Uterus (tissue), 4 donors: ENCODE measurements around the gene SHISAL1. TPM values are rescaled to one million over a fixed set of nuclear protein-coding genes. Genes with fewer than 3 reads are reported as not detected.
A peak's percentile ranks its signal among the peaks of the same experiment; 100 is the strongest.

ENCODE experiments used
- DNase-seq, 2 donors: peaks; one replicate each; pipeline ENCODE4 v3.0.0-alpha.2; 2019 to 2020
- H3K27ac ChIP-seq, 2 donors: fragments of 200-600 bp; sonication (generic); 1 replicate in 1 of 2; 2 replicates in 1 of 2; pipeline ENCODE4 v1.5.1; 2016 to 2018
- H3K27me3 ChIP-seq, 2 donors: fragments of 200-600 bp; sonication (generic); one replicate each; pipeline ENCODE4 v1.5.1; 2018 to 2019; ENCODE audit warnings: control low read depth in 1 of 2
- H3K36me3 ChIP-seq, 2 donors: fragments of 200-600 bp; sonication (generic); one replicate each; pipeline ENCODE4 v1.5.1; 2019; ENCODE audit warnings: control low read depth in 1 of 2
- H3K4me1 ChIP-seq, 2 donors: fragments of 200-600 bp; sonication (generic); one replicate each; pipeline ENCODE4 v1.5.1; 2018 to 2019; ENCODE audit warnings: control low read depth in 1 of 2
- H3K4me3 ChIP-seq, 2 donors: fragments of 200-600 bp; sonication (generic); 1 replicate in 1 of 2; 2 replicates in 1 of 2; pipeline ENCODE4 v1.5.1; 2018 to 2019; ENCODE audit warnings: mild to moderate bottlenecking in 1 of 2
- H3K9me3 ChIP-seq, 2 donors: fragments of 200-600 bp; sonication (generic); one replicate each; pipeline ENCODE4 v1.5.1; 2019; ENCODE audit warnings: control low read depth in 1 of 2
- POLR2A ChIP-seq, 2 donors: fragments of 450-650 bp; IDR thresholded peaks; one replicate each; pipeline ENCODE4 v1.6.1; 2016; ENCODE audit warnings: antibody characterized with exemption in 2 of 2, mild to moderate bottlenecking in 1 of 2, moderate library complexity in 1 of 2
- intact Hi-C: fragments of 100-400 bp; cut with DNase I; formaldehyde crosslinking; loops from one replicate; pipeline ENCODE4 v1.15.1; 2023; ENCODE audit warnings: low total_unique reads
- total RNA-seq, 4 donors: library from RNA; depleted of rRNA in 3 of 4; stranded (reverse); fragments of >200 nt in 3 of 4; gene quantifications; one replicate each; pipeline versions ENCODE4 v1.1.0 to v1.2.4, GENCODE V29; 2014 to 2023
- TF ChIP-seq, protein P1 (sequence below), 4 experiments: fragments of 200-600 bp in 2 of 4; fragments of 450-650 bp in 2 of 4; sonication (generic) in 2 of 4; IDR thresholded peaks; one replicate each; pipeline ENCODE4 v1.5.1; 2016 to 2019; ENCODE audit warnings: antibody characterized with exemption in 4 of 4, mild to moderate bottlenecking in 2 of 4, moderate library complexity in 1 of 4
- donor health status: DM: yes; HTN: yes; CAD: no.

SHISAL1 gene
- total RNA-seq, 4 donors from 2014 or later, result 4.7 to 44.2 (median 22.9) TPM

DNA sequence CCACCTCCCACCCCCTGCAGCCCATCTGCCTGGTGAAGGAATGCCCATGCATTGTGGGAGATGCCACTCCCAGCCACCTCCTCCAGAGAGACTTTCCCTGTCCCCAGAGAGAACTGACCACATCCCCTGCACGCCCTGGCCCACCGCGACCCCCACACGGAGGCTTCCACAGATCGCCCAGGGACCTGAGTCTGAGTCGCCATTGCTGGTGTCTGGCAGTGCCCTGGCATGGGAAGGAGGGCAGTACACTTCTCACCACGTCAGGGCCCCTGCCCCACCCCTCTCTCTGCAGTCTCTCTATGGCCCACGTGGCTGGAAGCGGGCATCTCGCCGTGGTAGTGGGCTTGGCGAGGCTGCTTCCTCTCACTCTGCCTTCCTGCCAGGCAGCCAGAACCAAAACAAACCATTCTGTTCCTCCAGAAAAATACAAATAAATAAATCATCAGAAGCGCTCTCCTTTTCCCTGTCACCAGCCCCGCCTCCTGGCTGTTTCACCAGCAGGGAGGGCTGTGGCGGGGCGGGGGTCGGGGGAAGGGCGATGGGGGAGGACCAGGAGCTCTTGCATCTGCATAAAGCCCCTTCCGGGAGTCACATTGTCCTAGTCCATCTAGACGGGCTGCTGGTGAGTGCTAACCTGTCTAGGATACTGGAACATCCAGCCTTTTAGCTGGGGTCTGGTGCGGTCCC lies 20.9 kb downstream of the SHISAL1 start:
- no peaks in the 10 kb centered on the region for H3K9me3 ChIP-seq
- H3K36me3 ChIP-seq, result no peaks in the 10 kb centered on the region
- DNase-seq, result peak; percentile 77 to 91
- H3K27me3 ChIP-seq, result no peaks in the 10 kb centered on the region
- H3K27ac ChIP-seq, result peak overlapping the region; percentile 77 to 85
- TF ChIP-seq POLR2A (IDR thresholded peaks at IDR 0.05), result peak in 1 of 2 donors; percentile 10
- TF ChIP-seq, protein P1, sequence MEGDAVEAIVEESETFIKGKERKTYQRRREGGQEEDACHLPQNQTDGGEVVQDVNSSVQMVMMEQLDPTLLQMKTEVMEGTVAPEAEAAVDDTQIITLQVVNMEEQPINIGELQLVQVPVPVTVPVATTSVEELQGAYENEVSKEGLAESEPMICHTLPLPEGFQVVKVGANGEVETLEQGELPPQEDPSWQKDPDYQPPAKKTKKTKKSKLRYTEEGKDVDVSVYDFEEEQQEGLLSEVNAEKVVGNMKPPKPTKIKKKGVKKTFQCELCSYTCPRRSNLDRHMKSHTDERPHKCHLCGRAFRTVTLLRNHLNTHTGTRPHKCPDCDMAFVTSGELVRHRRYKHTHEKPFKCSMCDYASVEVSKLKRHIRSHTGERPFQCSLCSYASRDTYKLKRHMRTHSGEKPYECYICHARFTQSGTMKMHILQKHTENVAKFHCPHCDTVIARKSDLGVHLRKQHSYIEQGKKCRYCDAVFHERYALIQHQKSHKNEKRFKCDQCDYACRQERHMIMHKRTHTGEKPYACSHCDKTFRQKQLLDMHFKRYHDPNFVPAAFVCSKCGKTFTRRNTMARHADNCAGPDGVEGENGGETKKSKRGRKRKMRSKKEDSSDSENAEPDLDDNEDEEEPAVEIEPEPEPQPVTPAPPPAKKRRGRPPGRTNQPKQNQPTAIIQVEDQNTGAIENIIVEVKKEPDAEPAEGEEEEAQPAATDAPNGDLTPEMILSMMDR (IDR thresholded peaks at IDR 0.05), result no peak
- intact Hi-C loops, result no loop called here
- peaks cover 19 to 21% of the 10 kb centered on the region in 2 donors for H3K4me1 ChIP-seq
- H3K4me3 ChIP-seq, result no peak overlapping the region

- H3K4me3 ChIP-seq, result no peak overlapping the region
- peaks cover 19 to 21% of the 10 kb centered on the region in 2 donors for H3K4me1 ChIP-seq
- no peaks in the 10 kb centered on the region for H3K27me3 ChIP-seq
- H3K9me3 ChIP-seq, result no peaks in the 10 kb centered on the region
- TF ChIP-seq, protein P1 (IDR thresholded peaks at IDR 0.05), result no peak
- no peak for TF ChIP-seq POLR2A (IDR thresholded peaks at IDR 0.05)
- H3K27ac ChIP-seq, result peak overlapping the region; percentile 77 to 85
- no peak for DNase-seq
- intact Hi-C loops, result no loop called here
- H3K36me3 ChIP-seq, result no peaks in the 10 kb centered on the region
Measured at GRCh38 chr22:44291265-44291664, 21.5 kb downstream of the SHISAL1 start.

DNA sequence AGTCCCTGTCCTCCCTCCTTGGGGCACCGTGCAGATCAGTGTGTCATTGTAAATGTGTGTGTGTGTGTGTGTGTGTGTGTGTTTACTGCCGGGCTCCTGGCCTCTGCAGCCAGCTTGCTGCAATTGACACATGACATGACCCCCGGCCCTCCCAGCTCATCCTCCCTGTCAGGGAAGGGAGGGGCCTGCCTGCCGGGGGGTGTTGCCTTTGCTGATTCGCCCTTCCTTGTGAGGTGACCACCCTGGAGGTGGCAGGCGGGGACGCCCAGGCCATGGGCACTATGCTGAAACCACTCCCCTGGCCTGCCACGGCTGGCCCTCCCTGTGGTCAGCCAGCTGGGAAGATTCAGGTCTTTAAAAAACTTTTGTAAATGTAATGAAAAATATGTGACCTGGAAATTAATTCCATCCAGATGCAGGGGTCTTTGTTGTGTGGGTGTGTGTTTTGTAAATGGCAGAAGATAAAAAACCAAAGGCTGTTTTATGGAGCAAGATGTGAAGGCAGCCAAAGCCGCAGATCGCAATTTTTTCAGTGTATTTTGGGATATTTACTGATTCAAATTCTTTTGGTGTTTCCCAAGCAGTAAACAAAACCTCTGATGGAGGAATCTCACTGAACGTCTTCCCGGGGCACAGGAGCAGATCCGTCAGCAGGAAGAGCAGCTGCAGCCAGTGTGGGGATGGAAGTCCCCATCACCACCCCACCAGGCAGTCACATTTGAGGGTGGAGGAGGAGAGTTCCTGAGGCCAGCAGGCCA lies 23.2 kb downstream of the SHISAL1 start:
- TF ChIP-seq, protein P1 (IDR thresholded peaks at IDR 0.05), result peak in 1 of 4 experiments; percentile 9
- no peak for TF ChIP-seq POLR2A (IDR thresholded peaks at IDR 0.05)
- peak overlapping the region; percentile 77 to 85 for H3K27ac ChIP-seq
- H3K4me3 ChIP-seq, result no peak overlapping the region
- no peaks in the 10 kb centered on the region for H3K9me3 ChIP-seq
- H3K27me3 ChIP-seq, result no peaks in the 10 kb centered on the region
- H3K4me1 ChIP-seq, result peaks cover 19 to 21% of the 10 kb centered on the region in 2 donors
- intact Hi-C loops, result no loop called here
- no peaks in the 10 kb centered on the region for H3K36me3 ChIP-seq
- peak in 1 of 2 donors; percentile 59 for DNase-seq

DNA sequence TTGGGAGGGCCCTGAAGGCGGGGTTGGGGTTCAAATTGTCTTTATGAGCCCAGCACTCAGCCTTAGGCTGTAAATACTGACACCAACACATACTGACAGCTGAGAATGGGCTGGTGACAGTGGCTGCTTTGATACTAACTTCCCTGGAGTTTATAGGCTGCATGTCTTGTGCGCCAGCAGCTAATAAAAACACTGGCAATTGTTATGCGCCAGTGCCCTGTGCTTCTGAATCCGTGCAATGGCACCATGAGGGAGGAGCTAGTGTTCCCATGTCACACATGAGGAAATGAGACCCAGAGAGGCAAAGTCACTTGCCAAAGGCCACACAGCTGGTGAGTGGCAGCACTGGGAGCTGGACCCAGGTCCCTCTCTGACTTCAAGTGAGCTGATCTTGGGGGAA lies 23.8 kb downstream of the SHISAL1 start:
- intact Hi-C loops, result no loop called here
- Histone ChIP-seq H3K27me3 (no peaks in the 10 kb centered on the region), H3K27ac (peak overlapping the region; percentile 77 to 85), H3K4me1 (peaks cover 19 to 21% of the 10 kb centered on the region in 2 donors), H3K4me3 (no peak overlapping the region), H3K9me3 (no peaks in the 10 kb centered on the region), H3K36me3 (no peaks in the 10 kb centered on the region)
- no peak for DNase-seq
- TF ChIP-seq, protein P1 (IDR thresholded peaks at IDR 0.05), result no peak
- no peak for TF ChIP-seq POLR2A (IDR thresholded peaks at IDR 0.05)

GRCh38 chr22:44287741-44288140 lies 25.0 kb downstream of the SHISAL1 start:
- Histone ChIP-seq H3K4me1 (peaks cover 19 to 21% of the 10 kb centered on the region in 2 donors), H3K4me3 (no peak overlapping the region), H3K27me3 (no peaks in the 10 kb centered on the region), H3K9me3 (no peaks in the 10 kb centered on the region), H3K36me3 (no peaks in the 10 kb centered on the region), H3K27ac (peak overlapping the region; percentile 77 to 85)
- intact Hi-C loops, result no loop called here
- DNase-seq, result no peak
- TF ChIP-seq, protein P1 (IDR thresholded peaks at IDR 0.05), result no peak
- no peak for TF ChIP-seq POLR2A (IDR thresholded peaks at IDR 0.05)
